DND-41 (cell line): ENCODE results near the gene OAS2.

Experiments used
- ATAC-seq: fragments of 200-7000 bp; cut with Tn5 transposase; 3 replicates; pipeline ENCODE4 v1.9.1; 2021; ENCODE audit warnings: low read depth; ENCODE audit not compliant: insufficient read depth
- DNase-seq: peaks from one replicate; pipeline ENCODE4 v3.0.0-alpha.2; 2020
- H2AFZ ChIP-seq: 2 replicates; pipeline ENCODE4 v1.6.0; 2012; ENCODE audit warnings: low read depth, low read length
- H3K27ac ChIP-seq: 2 replicates; pipeline ENCODE4 v1.5.1; 2012; ENCODE audit warnings: low read length, inconsistent platforms
- H3K27me3 ChIP-seq: fragments of 200-600 bp; sonication (generic); 2 replicates; pipeline ENCODE4 v1.6.0; 2012; ENCODE audit warnings: low read length, mild to moderate bottlenecking, inconsistent platforms; ENCODE audit not compliant: insufficient read depth, poor library complexity
- H3K36me3 ChIP-seq: 2 replicates; pipeline ENCODE4 v1.5.1; 2012; ENCODE audit warnings: low read length, inconsistent platforms; ENCODE audit not compliant: insufficient read depth
- H3K4me1 ChIP-seq: 2 replicates; pipeline ENCODE4 v1.5.1; 2012; ENCODE audit warnings: mild to moderate bottlenecking, low read length; ENCODE audit not compliant: insufficient read depth
- H3K4me2 ChIP-seq: 2 replicates; pipeline ENCODE4 v1.6.0; 2012; ENCODE audit warnings: mild to moderate bottlenecking, moderate library complexity, low read length, inconsistent platforms; ENCODE audit not compliant: insufficient read depth
- H3K4me3 ChIP-seq, 2 experiments: fragments of 200-600 bp in 1 of 2; shearing (Covaris generic) in 1 of 2; 2 replicates each; pipeline ENCODE4 v1.5.1; 2012 to 2016; ENCODE audit warnings: inconsistent platforms in 2 of 2, low read length in 2 of 2, mild to moderate bottlenecking in 2 of 2, low read depth in 1 of 2, moderate library complexity in 1 of 2
- H3K79me2 ChIP-seq: 2 replicates; pipeline ENCODE4 v1.6.0; 2012; ENCODE audit warnings: low read length, inconsistent platforms; ENCODE audit not compliant: insufficient read depth
- H3K9ac ChIP-seq: 2 replicates; pipeline ENCODE4 v1.6.0; 2012; ENCODE audit warnings: low read depth, mild to moderate bottlenecking, inconsistent platforms, low read length, moderate library complexity
- H3K9me3 ChIP-seq: 2 replicates; pipeline ENCODE4 v1.5.1; 2012; ENCODE audit warnings: low read length, moderate library complexity, mild to moderate bottlenecking, inconsistent platforms; ENCODE audit not compliant: insufficient read depth, severe bottlenecking
- H4K20me1 ChIP-seq: 2 replicates; pipeline ENCODE4 v1.6.0; 2012; ENCODE audit warnings: low read length; ENCODE audit not compliant: insufficient read depth
- CTCF ChIP-seq: IDR thresholded peaks from 2 replicates; pipeline ENCODE4 v1.5.1; 2012; ENCODE audit warnings: borderline replicate concordance, low read length, moderate library complexity, mild to moderate bottlenecking; ENCODE audit not compliant: poor library complexity, severe bottlenecking; ENCODE audit errors: extremely low read depth
- EZH2 ChIP-seq: IDR thresholded peaks from 3 replicates; pipeline ENCODE4 v1.6.1; 2012; ENCODE audit warnings: borderline replicate concordance, low read depth, mild to moderate bottlenecking, moderate library complexity, low read length, inconsistent platforms; ENCODE audit not compliant: severe bottlenecking

Gene OAS2

DNA sequence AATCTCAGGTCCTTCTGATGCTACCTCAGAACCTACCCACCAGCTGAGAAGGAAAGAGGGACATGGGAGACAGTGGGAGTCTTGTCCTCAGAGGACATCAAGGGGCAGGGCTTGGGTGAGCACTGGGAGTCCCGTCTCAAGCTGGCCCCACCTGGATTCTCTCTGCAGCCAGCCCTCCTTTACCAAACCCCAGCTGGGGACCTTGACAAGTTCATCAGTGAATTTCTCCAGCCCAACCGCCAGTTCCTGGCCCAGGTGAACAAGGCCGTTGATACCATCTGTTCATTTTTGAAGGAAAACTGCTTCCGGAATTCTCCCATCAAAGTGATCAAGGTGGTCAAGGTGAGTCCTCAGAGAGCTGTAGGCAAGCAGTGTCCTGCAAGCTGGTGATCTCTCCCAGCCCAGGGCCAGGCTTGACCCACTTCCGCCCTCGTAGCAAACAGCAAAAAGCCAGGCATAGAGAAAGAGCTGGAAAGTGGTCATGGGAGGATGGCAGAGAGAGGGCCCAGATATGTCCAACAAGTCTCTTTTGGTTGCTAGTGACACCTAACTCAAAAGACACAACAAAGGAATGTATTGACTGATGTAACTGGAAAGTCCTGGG is 14.2 kb upstream of the OAS2 start:
- Histone ChIP-seq H3K4me2 (no peak overlapping the region), H3K9me3 (peaks cover 3% of the 10 kb centered on the region), H3K27me3 (no peaks in the 10 kb centered on the region), H3K9ac (no peak overlapping the region), H3K27ac (no peak overlapping the region), H2AFZ (no peak overlapping the region), H4K20me1 (no peaks in the 10 kb centered on the region), H3K4me3 (no peak overlapping the region), H3K36me3 (peaks cover 82% of the 10 kb centered on the region), H3K4me1 (no peaks in the 10 kb centered on the region), H3K79me2 (no peaks in the 10 kb centered on the region)
- TF ChIP-seq CTCF: no peak
- TF ChIP-seq EZH2: no peak
- DNase-seq (no peak), ATAC-seq (no peak)

DNA sequence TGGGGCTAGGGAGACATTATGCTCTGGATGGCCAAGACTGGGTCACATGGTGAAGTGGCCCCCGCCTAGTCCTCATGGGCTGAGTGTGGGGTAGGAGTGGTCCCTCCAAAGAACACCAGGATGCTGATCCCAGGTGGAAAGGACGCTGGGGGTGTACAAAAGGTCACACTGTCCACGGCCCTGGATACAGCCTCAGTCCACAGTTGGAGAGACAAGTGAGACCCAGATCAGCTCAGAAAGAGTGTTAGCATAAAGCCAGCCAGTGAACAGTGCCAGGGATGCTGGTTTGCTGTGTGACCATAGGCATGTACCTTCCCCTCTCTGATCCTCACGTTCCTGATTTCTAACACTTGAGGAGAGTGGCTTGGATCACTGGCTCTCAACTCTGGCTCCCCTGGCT is 13.4 kb upstream of the OAS2 start:
- Histone ChIP-seq H3K36me3 (peaks cover 84% of the 10 kb centered on the region), H4K20me1 (no peaks in the 10 kb centered on the region), H3K79me2 (no peaks in the 10 kb centered on the region), H3K9me3 (no peaks in the 10 kb centered on the region), H3K4me2 (no peak overlapping the region), H3K4me1 (no peaks in the 10 kb centered on the region), H3K27ac (no peak overlapping the region), H3K4me3 (no peak overlapping the region), H3K9ac (no peak overlapping the region), H2AFZ (no peak overlapping the region), H3K27me3 (no peaks in the 10 kb centered on the region)
- TF ChIP-seq EZH2 (no peak), CTCF (no peak)
- DNase-seq: no peak
- ATAC-seq: no peak

DNA sequence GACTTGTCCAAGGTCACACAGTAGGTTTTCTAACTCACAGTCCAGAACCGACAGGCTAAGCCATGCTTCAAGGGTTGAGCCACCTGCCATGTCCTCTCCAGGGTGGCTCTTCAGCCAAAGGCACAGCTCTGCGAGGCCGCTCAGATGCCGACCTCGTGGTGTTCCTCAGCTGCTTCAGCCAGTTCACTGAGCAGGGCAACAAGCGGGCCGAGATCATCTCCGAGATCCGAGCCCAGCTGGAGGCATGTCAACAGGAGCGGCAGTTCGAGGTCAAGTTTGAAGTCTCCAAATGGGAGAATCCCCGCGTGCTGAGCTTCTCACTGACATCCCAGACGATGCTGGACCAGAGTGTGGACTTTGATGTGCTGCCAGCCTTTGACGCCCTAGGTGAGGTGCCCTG is 12.7 kb upstream of the OAS2 start:
- Histone ChIP-seq H4K20me1 (no peaks in the 10 kb centered on the region), H3K4me1 (no peaks in the 10 kb centered on the region), H2AFZ (no peak overlapping the region), H3K4me3 (no peak overlapping the region), H3K79me2 (no peaks in the 10 kb centered on the region), H3K36me3 (peaks cover 80% of the 10 kb centered on the region), H3K4me2 (no peak overlapping the region), H3K9ac (no peak overlapping the region), H3K27ac (no peak overlapping the region), H3K9me3 (no peaks in the 10 kb centered on the region), H3K27me3 (no peaks in the 10 kb centered on the region)
- DNase-seq (no peak), ATAC-seq (no peak)
- no peak for TF ChIP-seq EZH2
- TF ChIP-seq CTCF: no peak

DNA sequence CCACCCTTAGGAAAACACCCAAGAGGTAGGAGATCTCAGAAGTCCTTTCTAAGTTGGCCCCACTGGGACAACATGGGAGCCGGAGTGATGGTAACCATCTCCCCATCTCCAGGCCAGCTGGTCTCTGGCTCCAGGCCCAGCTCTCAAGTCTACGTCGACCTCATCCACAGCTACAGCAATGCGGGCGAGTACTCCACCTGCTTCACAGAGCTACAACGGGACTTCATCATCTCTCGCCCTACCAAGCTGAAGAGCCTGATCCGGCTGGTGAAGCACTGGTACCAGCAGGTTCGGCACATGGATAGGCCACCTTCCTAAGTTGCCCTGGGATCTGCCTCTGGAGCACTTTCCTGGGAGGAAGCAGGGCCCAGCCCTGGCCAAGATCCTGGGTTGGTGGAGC is 11.0 kb upstream of the OAS2 start:
- ATAC-seq (no peak), DNase-seq (no peak)
- TF ChIP-seq CTCF: no peak
- no peak for TF ChIP-seq EZH2
- H2AFZ ChIP-seq: no peak overlapping the region
- H3K36me3 ChIP-seq: peaks cover 64% of the 10 kb centered on the region
- no peak overlapping the region for H3K9ac ChIP-seq
- no peak overlapping the region for H3K4me3 ChIP-seq
- no peaks in the 10 kb centered on the region for H4K20me1 ChIP-seq
- no peak overlapping the region for H3K27ac ChIP-seq
- no peaks in the 10 kb centered on the region for H3K27me3 ChIP-seq
- peaks cover 6% of the 10 kb centered on the region; the same call in 1 of the 2 replicates for H3K4me1 ChIP-seq
- H3K79me2 ChIP-seq: no peaks in the 10 kb centered on the region
- no peak overlapping the region for H3K4me2 ChIP-seq
- no peaks in the 10 kb centered on the region for H3K9me3 ChIP-seq
